Endothelial cell of umbilical vein (primary cell): Measurements from ENCODE around the gene ANGEL1. TPM values are rescaled to one million over a fixed set of nuclear protein-coding genes. Genes with fewer than 3 reads are reported as not detected.

Experiments
- BruUV-seq: library from RNA; stranded (reverse); fragments of 400-500 nt; replicated peaks from 2 replicates; lab custom pipeline; 2021; lab: Mats Ljungman, UMichigan
- CTCF ChIA-PET: fragments of 300-600, 350-600 bp; sonication (Branson Sonifier 250); formaldehyde crosslinking; loops from one replicate; lab custom pipeline; 2021; ENCODE audit warnings: antibody characterized with exemption, inconsistent platforms; lab: Charles Lee
- POLR2A ChIA-PET: fragments of 300-600, 350-600 bp; sonication (Branson Sonifier 250); formaldehyde crosslinking; loops from one replicate; lab custom pipeline; 2021; ENCODE audit warnings: antibody characterized with exemption, inconsistent platforms; lab: Charles Lee
- DNase-seq: peaks from one replicate; pipeline ENCODE4 v3.0.0-alpha.2; 2011; ENCODE audit warnings: low read depth, low spot score
- FAIRE-seq: peaks from 2 replicates; lab custom pipeline; 2011; peaks lifted over from hg19 to GRCh38; lab: Jason Lieb, UNC
- H2AFZ ChIP-seq: 2 replicates; pipeline ENCODE4 v1.6.0; 2012; ENCODE audit warnings: low read depth, low read length, control low read depth, inconsistent platforms
- H3K27ac ChIP-seq: 2 replicates; pipeline ENCODE4 v1.5.1; 2011; ENCODE audit warnings: low read depth, mild to moderate bottlenecking, control low read depth, low read length, moderate library complexity; ENCODE audit not compliant: insufficient read depth
- H3K27me3 ChIP-seq, 2 experiments: 2 replicates each; pipeline versions ENCODE4 v1.6.0 to v1.6.1; 2011; ENCODE audit warnings: low read length in 2 of 2, mixed read lengths in 1 of 2; ENCODE audit not compliant: control insufficient read depth in 2 of 2, insufficient read depth in 2 of 2
- H3K36me3 ChIP-seq, 2 experiments: 2 replicates in 1 of 2; 3 replicates in 1 of 2; pipeline ENCODE4 v1.5.1; 2011; ENCODE audit warnings: low read length in 2 of 2, mild to moderate bottlenecking in 1 of 2, moderate library complexity in 1 of 2; ENCODE audit not compliant: control insufficient read depth in 2 of 2, insufficient read depth in 2 of 2; ENCODE audit errors: extremely low read depth in 1 of 2
- H3K4me1 ChIP-seq: 3 replicates; pipeline ENCODE4 v1.5.1; 2011; ENCODE audit warnings: mild to moderate bottlenecking, low read length; ENCODE audit not compliant: control insufficient read depth, insufficient read depth; ENCODE audit errors: extremely low read depth
- H3K4me2 ChIP-seq: 2 replicates; pipeline ENCODE4 v1.6.1; 2011; ENCODE audit warnings: low read length, control low read depth, mixed read lengths; ENCODE audit not compliant: insufficient read depth
- H3K4me3 ChIP-seq, 3 experiments: fragments of 200-600 bp in 1 of 3; sonication (generic), shearing (Covaris generic) in 1 of 3; replicated peaks in 1 of 3; 2 replicates each; pipeline ENCODE4 v1.5.1; 2011 to 2016; ENCODE audit warnings: control low read depth in 3 of 3, low read length in 3 of 3, mild to moderate bottlenecking in 2 of 3, inconsistent platforms in 1 of 3, low read depth in 1 of 3, moderate library complexity in 1 of 3; ENCODE audit not compliant: insufficient read depth in 1 of 3
- H3K79me2 ChIP-seq: 2 replicates; pipeline ENCODE4 v1.6.0; 2012; ENCODE audit warnings: low read length, inconsistent platforms; ENCODE audit not compliant: control insufficient read depth, insufficient read depth
- H3K9ac ChIP-seq: replicated peaks from 2 replicates; pipeline ENCODE3; 2011; ENCODE audit warnings: low read length, control low read depth; ENCODE audit not compliant: insufficient read depth; ENCODE audit errors: extremely low read depth
- H3K9me1 ChIP-seq: replicated peaks from 3 replicates; pipeline ENCODE4 v1.6.0; 2011; ENCODE audit warnings: mild to moderate bottlenecking, low read length; ENCODE audit not compliant: control insufficient read depth, insufficient read depth; ENCODE audit errors: extremely low read depth
- H3K9me3 ChIP-seq: replicated peaks from 2 replicates; pipeline ENCODE4 v1.5.1; 2012; ENCODE audit warnings: low read length, inconsistent platforms; ENCODE audit not compliant: control insufficient read depth, insufficient read depth
- H4K20me1 ChIP-seq: replicated peaks from 2 replicates; pipeline ENCODE3; 2011; ENCODE audit warnings: mild to moderate bottlenecking, low read length; ENCODE audit not compliant: control insufficient read depth, insufficient read depth; ENCODE audit errors: extremely low read depth
- EZH2 ChIP-seq: IDR thresholded peaks from 2 replicates; pipeline ENCODE4 v1.6.1; 2012; ENCODE audit warnings: borderline replicate concordance, low read depth, mild to moderate bottlenecking, moderate library complexity, low read length, inconsistent platforms; ENCODE audit not compliant: severe bottlenecking
- FOS ChIP-seq: IDR thresholded peaks from 2 replicates; pipeline ENCODE4 v1.6.1; 2011; ENCODE audit warnings: mild to moderate bottlenecking, low read length, moderate library complexity, borderline replicate concordance; ENCODE audit not compliant: insufficient read depth
- GATA2 ChIP-seq: IDR thresholded peaks from 2 replicates; pipeline ENCODE4 v1.7.0; 2011; ENCODE audit warnings: low read depth, mild to moderate bottlenecking, moderate library complexity, mixed read lengths, low read length; ENCODE audit not compliant: insufficient read length, insufficient read depth
- JUN ChIP-seq: IDR thresholded peaks from 2 replicates; pipeline ENCODE4 v1.6.1; 2011; ENCODE audit warnings: borderline replicate concordance, low read depth; ENCODE audit not compliant: insufficient read length, insufficient read depth
- MYC ChIP-seq: IDR thresholded peaks from one replicate; pipeline ENCODE4 v1.6.1; 2011; ENCODE audit warnings: mild to moderate bottlenecking, low read depth, low read length
- POLR2A ChIP-seq: IDR thresholded peaks from 2 replicates; pipeline ENCODE4 v1.6.1; 2012; ENCODE audit warnings: low read depth, mild to moderate bottlenecking, control low read depth, low read length
- POLR2AphosphoS5 ChIP-seq: IDR thresholded peaks from 2 replicates; pipeline ENCODE4 v1.6.1; 2012; ENCODE audit warnings: low read depth, mild to moderate bottlenecking, control low read depth, low read length, moderate library complexity; ENCODE audit not compliant: insufficient read depth
- dilution Hi-C: fragments of 300-500 bp; cut with MboI; formaldehyde crosslinking; loops from one replicate; pipeline ENCODE4 v1.15.0; 2019; ENCODE audit warnings: low sequenced_read_pairs; ENCODE audit not compliant: extremely low pct_ligation_motif_present
- intact Hi-C: fragments of 100-400 bp; cut with micrococcal nuclease; formaldehyde crosslinking; loops from one replicate; pipeline ENCODE4 v1.10.0; 2022
- polyA plus RNA-seq, 4 experiments: library from polyadenylated mRNA; depleted of rRNA in 3 of 4; stranded (reverse) in 3 of 4; unstranded in 1 of 4; fragments of >200 nt; gene quantifications; 2 replicates each; pipeline versions ENCODE4 v1.2.1 to v1.2.3, GENCODE V29; 2011 to 2012; ENCODE audit warnings: missing spikeins in 1 of 4
- total RNA-seq: library from RNA; stranded (reverse); gene quantifications from 2 replicates; pipeline ENCODE4 v1.2.3, GENCODE V29; 2021
- TF ChIP-seq, protein P1 (sequence below), 2 donors: IDR thresholded peaks; 1 replicate in 1 of 2; 2 replicates in 1 of 2; pipeline ENCODE4 v1.5.1; 2011; ENCODE audit warnings: low read length in 2 of 2, mild to moderate bottlenecking in 2 of 2, moderate library complexity in 2 of 2, control low read depth in 1 of 2, inconsistent platforms in 1 of 2, low read depth in 1 of 2; ENCODE audit not compliant: insufficient read depth in 1 of 2; ENCODE audit errors: extremely low read depth in 1 of 2
- TF ChIP-seq, protein P2 (sequence below): IDR thresholded peaks from 2 replicates; pipeline ENCODE4 v1.6.1; 2011; ENCODE audit not compliant: insufficient read depth, insufficient read length

Gene ANGEL1
- total and polyA plus RNA-seq, 2 donors (not counting 3 experiments of a cell fraction or from before 2014, with no cell fraction given): 14.8 to 22.0 TPM

DNA sequence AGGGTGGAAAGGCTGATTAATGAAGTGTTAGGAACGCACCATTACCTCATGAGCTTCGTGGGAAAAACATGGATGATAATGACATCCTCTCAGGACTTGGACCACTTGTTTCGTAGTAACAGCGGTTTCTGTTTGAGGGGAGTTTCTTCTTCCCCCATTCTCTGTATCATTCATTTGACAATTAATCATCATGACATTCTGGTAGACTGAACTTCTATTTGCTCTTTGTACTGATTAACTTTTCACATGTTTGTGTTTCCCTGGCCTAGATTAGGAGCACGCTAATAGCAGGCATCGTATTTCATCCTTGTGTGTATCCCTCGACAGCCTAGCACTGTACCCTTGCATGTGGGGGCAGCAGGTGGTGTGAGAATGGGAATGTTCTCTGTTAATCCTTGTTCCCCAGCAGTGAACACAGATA, 21.6 kb upstream of the ANGEL1 start:
- Histone ChIP-seq H3K27me3 (peaks cover 7 to 8% of the 10 kb centered on the region in 2 experiments), H3K27ac (no peak overlapping the region), H3K4me2 (no peak overlapping the region), H2AFZ (no peak overlapping the region), H3K4me3 (no peak overlapping the region), H3K79me2 (no peaks in the 10 kb centered on the region), H4K20me1 (no peaks in the 10 kb centered on the region), H3K4me1 (no peaks in the 10 kb centered on the region), H3K9ac (no peak overlapping the region), H3K9me3 (no peaks in the 10 kb centered on the region), H3K9me1 (no peaks in the 10 kb centered on the region), H3K36me3 (no peaks in the 10 kb centered on the region)
- dilution Hi-C loops (no loop called here), intact Hi-C loops (no loop called here)
- POLR2A ChIA-PET: no interaction called here
- BruUV-seq: no TSS peak
- FAIRE-seq: no peak
- CTCF ChIA-PET: interaction anchor here (1.7 kb wide), 1 partner anchor 49 kb away, joined by 3 read pairs; no protein-coding TSS in a partner anchor
- no peak for DNase-seq
- TF ChIP-seq, protein P1, sequence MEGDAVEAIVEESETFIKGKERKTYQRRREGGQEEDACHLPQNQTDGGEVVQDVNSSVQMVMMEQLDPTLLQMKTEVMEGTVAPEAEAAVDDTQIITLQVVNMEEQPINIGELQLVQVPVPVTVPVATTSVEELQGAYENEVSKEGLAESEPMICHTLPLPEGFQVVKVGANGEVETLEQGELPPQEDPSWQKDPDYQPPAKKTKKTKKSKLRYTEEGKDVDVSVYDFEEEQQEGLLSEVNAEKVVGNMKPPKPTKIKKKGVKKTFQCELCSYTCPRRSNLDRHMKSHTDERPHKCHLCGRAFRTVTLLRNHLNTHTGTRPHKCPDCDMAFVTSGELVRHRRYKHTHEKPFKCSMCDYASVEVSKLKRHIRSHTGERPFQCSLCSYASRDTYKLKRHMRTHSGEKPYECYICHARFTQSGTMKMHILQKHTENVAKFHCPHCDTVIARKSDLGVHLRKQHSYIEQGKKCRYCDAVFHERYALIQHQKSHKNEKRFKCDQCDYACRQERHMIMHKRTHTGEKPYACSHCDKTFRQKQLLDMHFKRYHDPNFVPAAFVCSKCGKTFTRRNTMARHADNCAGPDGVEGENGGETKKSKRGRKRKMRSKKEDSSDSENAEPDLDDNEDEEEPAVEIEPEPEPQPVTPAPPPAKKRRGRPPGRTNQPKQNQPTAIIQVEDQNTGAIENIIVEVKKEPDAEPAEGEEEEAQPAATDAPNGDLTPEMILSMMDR (IDR thresholded peaks at IDR 0.05; ENCODE audit: extremely low read depth in 1 of 2, insufficient read depth in 1 of 2, low read depth in 1 of 2, low read length in 2 of 2): no peak
- TF ChIP-seq EZH2 (no peak), FOS (no peak), MYC (no peak), JUN (no peak), POLR2A (no peak), GATA2 (no peak), POLR2AphosphoS5 (no peak)
- TF ChIP-seq, protein P2, sequence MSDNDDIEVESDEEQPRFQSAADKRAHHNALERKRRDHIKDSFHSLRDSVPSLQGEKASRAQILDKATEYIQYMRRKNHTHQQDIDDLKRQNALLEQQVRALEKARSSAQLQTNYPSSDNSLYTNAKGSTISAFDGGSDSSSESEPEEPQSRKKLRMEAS: no peak
